SH-SY5Y (cell line): ENCODE measurements around the gene OLFM2.

Experiments
- GATA2 ChIP-seq: IDR thresholded peaks from 2 replicates; pipeline ENCODE4 v1.6.1; 2011; ENCODE audit warnings: mild to moderate bottlenecking, low read depth, low read length
- GATA3 ChIP-seq: IDR thresholded peaks from 2 replicates; pipeline ENCODE4 v1.6.1; 2011; ENCODE audit warnings: low read depth, mild to moderate bottlenecking, low read length, moderate library complexity

DNA sequence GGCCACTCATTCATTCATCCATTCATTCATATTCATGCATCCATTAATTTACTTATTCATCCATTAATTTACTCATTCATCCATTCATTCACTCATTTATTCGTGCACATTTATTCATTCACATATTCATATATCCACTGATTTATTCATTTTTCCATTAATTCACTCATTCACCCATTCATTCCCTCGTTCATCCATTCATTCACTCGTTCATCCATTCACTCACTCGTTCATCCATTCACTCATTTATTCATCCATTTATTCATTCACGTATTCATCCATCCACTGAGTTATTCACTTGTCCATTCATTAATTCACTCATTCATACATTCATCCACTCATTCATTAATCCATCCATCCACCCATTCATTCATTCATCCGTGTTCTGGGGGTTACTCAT, 35.8 kb upstream of the OLFM2 start:
- no peak for TF ChIP-seq GATA2
- TF ChIP-seq GATA3 = no peak
